CD8-positive, alpha-beta memory T cell (primary cell): Measurements from ENCODE around the gene FOXD2. TPM values are rescaled to one million over a fixed set of nuclear protein-coding genes. Genes with fewer than 3 reads are reported as not detected.
A peak's percentile ranks its signal among the peaks of the same experiment; 100 is the strongest.

ENCODE experiments used
- CTCF ChIA-PET: fragments of 350-600 bp; sonication (Branson Sonifier 250); formaldehyde crosslinking; loops from one replicate; lab custom pipeline; 2021; ENCODE audit warnings: antibody characterized with exemption; lab: Charles Lee
- POLR2A ChIA-PET: fragments of 350-600 bp; sonication (Branson Sonifier 250); formaldehyde crosslinking; loops from one replicate; lab custom pipeline; 2021; ENCODE audit warnings: antibody characterized with exemption; lab: Charles Lee
- DNase-seq, 5 donors: peaks; one replicate each; pipeline versions ENCODE4 v3.0.0 to v3.0.0-alpha.2; 2020 to 2022; ENCODE audit warnings: mixed read lengths in 1 of 5
- H3K27ac ChIP-seq: one replicate; pipeline ENCODE4 v1.7.0; 2013; ENCODE audit warnings: low read depth, mild to moderate bottlenecking, low read length, moderate library complexity
- H3K27me3 ChIP-seq: 2 replicates; pipeline ENCODE4 v1.7.0; 2013; ENCODE audit warnings: low read length, mild to moderate bottlenecking; ENCODE audit not compliant: insufficient read depth, poor library complexity, severe bottlenecking
- H3K36me3 ChIP-seq: 2 replicates; pipeline ENCODE4 v1.7.0; 2013; ENCODE audit warnings: mild to moderate bottlenecking, low read length, moderate library complexity; ENCODE audit not compliant: insufficient read depth
- H3K4me1 ChIP-seq: 2 replicates; pipeline ENCODE4 v1.7.0; 2013; ENCODE audit warnings: mild to moderate bottlenecking, low read length, moderate library complexity; ENCODE audit not compliant: insufficient read depth
- H3K4me3 ChIP-seq: 2 replicates; pipeline ENCODE4 v1.7.0; 2013; ENCODE audit warnings: mild to moderate bottlenecking, low read length
- H3K9me3 ChIP-seq: 2 replicates; pipeline ENCODE4 v1.7.0; 2013; ENCODE audit warnings: mild to moderate bottlenecking, low read length
- H3K27ac Mint-ChIP-seq, 8 donors: one replicate each; pipeline ENCODE4 v1.8.0; 2020 to 2021; ENCODE audit warnings: mixed read lengths in 8 of 8, mild to moderate bottlenecking in 6 of 8, inconsistent platforms in 3 of 8, moderate library complexity in 3 of 8
- H3K27me3 Mint-ChIP-seq, 2 donors: one replicate each; pipeline ENCODE4 v1.8.0; 2020 to 2021; ENCODE audit warnings: mixed read lengths in 2 of 2, mild to moderate bottlenecking in 1 of 2, moderate library complexity in 1 of 2
- H3K36me3 Mint-ChIP-seq, 3 donors: one replicate each; pipeline ENCODE4 v1.8.0; 2020 to 2021; ENCODE audit warnings: mixed read lengths in 3 of 3, inconsistent platforms in 1 of 3, mild to moderate bottlenecking in 1 of 3
- H3K4me1 Mint-ChIP-seq, 3 donors: one replicate each; pipeline ENCODE4 v1.8.0; 2020 to 2021; ENCODE audit warnings: mixed read lengths in 3 of 3, inconsistent platforms in 1 of 3, mild to moderate bottlenecking in 1 of 3
- H3K4me3 Mint-ChIP-seq, 7 donors: one replicate each; pipeline ENCODE4 v1.8.0; 2020 to 2021; ENCODE audit warnings: mixed read lengths in 7 of 7, mild to moderate bottlenecking in 6 of 7, moderate library complexity in 4 of 7, inconsistent platforms in 2 of 7
- H3K9me3 Mint-ChIP-seq, 5 donors: one replicate each; pipeline ENCODE4 v1.8.0; 2020 to 2022; ENCODE audit warnings: mixed read lengths in 5 of 5, mild to moderate bottlenecking in 3 of 5, moderate library complexity in 2 of 5, inconsistent platforms in 1 of 5
- polyA plus RNA-seq: library from polyadenylated mRNA; unstranded; fragments of 300-500 nt; fragmentation: Illumina TruSeq; gene quantifications from one replicate; pipeline ENCODE4 v1.2.3, GENCODE V29; 2021
- total RNA-seq, 2 experiments: library from RNA; stranded (reverse); gene quantifications; one replicate each; pipeline ENCODE4 v1.2.3, GENCODE V29; 2021

Gene FOXD2
- total and polyA plus RNA-seq, 3 experiments from 2014 or later: 0.18 to 0.37 (median 0.22) TPM

DNA sequence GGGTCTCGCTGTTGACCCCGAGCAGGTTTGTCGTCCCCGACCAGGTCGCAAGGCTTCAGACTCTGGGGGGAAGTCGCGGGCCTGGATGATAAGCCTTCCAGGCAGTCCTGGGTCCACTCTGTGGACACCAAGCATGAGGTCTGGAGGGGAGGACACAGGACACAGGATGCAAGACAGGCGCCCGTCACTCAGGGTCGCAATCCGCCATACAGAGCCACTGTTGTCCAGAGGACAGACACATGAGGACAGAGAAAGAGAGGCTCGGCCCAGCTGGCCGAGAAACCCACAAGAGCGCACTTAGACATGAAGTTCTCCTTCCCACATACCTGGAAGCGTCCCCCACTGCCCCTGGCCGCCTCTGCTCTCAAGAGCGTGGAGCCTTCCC is 4.8 kb upstream of the FOXD2 start:
- CTCF ChIA-PET: interaction anchor here (1.0 to 5.9 kb wide), 8 partner anchors 14 to 293 kb away, joined by 3 to 50 read pairs (median 4); no protein-coding TSS in a partner anchor
- Mint-ChIP-seq H3K36me3 (peaks cover 0 to 15% (median 5%) of the 10 kb centered on the region in 3 donors), H3K4me3 (peak overlapping the region in 4 of 7 donors; percentile 9 to 65 (median 20)), H3K27ac (peak overlapping the region in 2 of 8 donors; percentile 29 to 50), H3K9me3 (no peaks in the 10 kb centered on the region), H3K4me1 (peaks cover 36 to 56% (median 45%) of the 10 kb centered on the region in 3 donors), H3K27me3 (peaks cover 0 to 6% of the 10 kb centered on the region in 2 donors)
- H3K27me3 ChIP-seq: no peaks in the 10 kb centered on the region
- H3K4me1 ChIP-seq: peaks cover 31% of the 10 kb centered on the region
- POLR2A ChIA-PET: no interaction called here
- no peak for DNase-seq
- no peak overlapping the region for H3K27ac ChIP-seq
- H3K4me3 ChIP-seq: no peak overlapping the region
- no peaks in the 10 kb centered on the region for H3K9me3 ChIP-seq
- no peaks in the 10 kb centered on the region for H3K36me3 ChIP-seq

GRCh38 chr1:47433477-47434050 is 4.3 kb upstream of the FOXD2 start:
- no peaks in the 10 kb centered on the region for H3K36me3 ChIP-seq
- Mint-ChIP-seq H3K4me1 (peaks cover 36 to 58% (median 45%) of the 10 kb centered on the region in 3 donors), H3K36me3 (peaks cover 0 to 15% (median 3%) of the 10 kb centered on the region in 3 donors), H3K9me3 (no peaks in the 10 kb centered on the region), H3K4me3 (peak overlapping the region in 3 of 7 donors; percentile 21 to 65 (median 41)), H3K27me3 (peaks cover 0 to 8% of the 10 kb centered on the region in 2 donors), H3K27ac (peak overlapping the region in 1 of 8 donors; percentile 50)
- no peak overlapping the region for H3K27ac ChIP-seq
- H3K4me1 ChIP-seq: peaks cover 31% of the 10 kb centered on the region
- CTCF ChIA-PET: interaction anchor here (0.6 to 5.9 kb wide), 5 partner anchors 15 to 293 kb away, joined by 3 to 50 read pairs (median 4); no protein-coding TSS in a partner anchor
- H3K4me3 ChIP-seq: no peak overlapping the region
- POLR2A ChIA-PET: no interaction called here
- DNase-seq: no peak
- no peaks in the 10 kb centered on the region for H3K27me3 ChIP-seq
- no peaks in the 10 kb centered on the region for H3K9me3 ChIP-seq

GRCh38 chr1:47434051-47434842 is 3.6 kb upstream of the FOXD2 start:
- Histone ChIP-seq H3K27me3 (no peaks in the 10 kb centered on the region), H3K9me3 (no peaks in the 10 kb centered on the region), H3K27ac (no peak overlapping the region), H3K36me3 (no peaks in the 10 kb centered on the region), H3K4me3 (no peak overlapping the region), H3K4me1 (peaks cover 31% of the 10 kb centered on the region)
- Mint-ChIP-seq H3K36me3 (peaks cover 0 to 15% (median 3%) of the 10 kb centered on the region in 3 donors), H3K9me3 (no peaks in the 10 kb centered on the region), H3K4me3 (peak overlapping the region in 3 of 7 donors; percentile 21 to 94 (median 41)), H3K27ac (no peak overlapping the region), H3K4me1 (peaks cover 36 to 59% (median 45%) of the 10 kb centered on the region in 3 donors), H3K27me3 (peaks cover 0 to 8% of the 10 kb centered on the region in 2 donors)
- DNase-seq: no peak
- ChIA-PET CTCF (interaction anchor here (0.6 to 5.9 kb wide), 7 partner anchors 14 to 292 kb away, joined by 3 to 50 read pairs (median 4); no protein-coding TSS in a partner anchor), POLR2A (no interaction called here)

DNA sequence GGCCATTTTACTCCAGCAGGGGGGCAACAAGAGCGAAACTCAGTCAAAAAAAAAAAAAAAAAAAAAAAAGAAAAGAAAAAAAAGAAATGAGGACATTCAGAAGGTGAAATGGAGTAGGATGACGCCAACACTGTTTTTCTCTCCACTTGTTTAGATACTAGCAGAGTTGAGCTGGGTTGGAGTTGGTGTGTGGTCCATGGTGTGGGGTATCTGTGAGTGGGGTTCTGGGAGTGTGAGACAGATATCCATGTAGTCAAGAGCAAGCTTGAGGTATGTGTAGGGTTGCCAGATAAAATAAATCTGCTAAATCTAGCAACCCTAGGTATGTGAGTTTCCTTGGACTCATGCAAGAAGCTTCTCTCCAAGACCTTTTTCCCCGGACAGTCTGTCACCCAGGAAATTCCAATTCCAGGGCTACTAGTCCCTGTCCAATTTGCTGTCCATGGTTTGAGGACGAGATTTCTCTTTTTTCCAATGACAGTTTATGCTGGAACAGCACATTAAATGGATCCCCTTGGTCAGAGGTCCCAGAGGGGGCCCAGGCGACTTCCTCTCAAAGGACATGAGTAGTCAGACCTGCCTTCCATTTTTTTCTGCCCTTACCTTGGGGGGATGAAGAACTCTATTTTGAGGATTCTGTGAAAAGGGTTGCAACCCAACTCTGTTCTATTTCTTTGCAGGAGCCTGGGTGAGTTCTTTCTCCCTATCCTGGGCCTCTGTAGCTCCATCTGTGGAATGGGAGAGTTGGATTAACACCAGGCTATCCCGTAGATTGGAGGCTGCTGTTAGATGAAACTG is 2.1 kb upstream of the FOXD2 start:
- H3K36me3 ChIP-seq: no peaks in the 10 kb centered on the region
- Mint-ChIP-seq H3K4me1 (peaks cover 36 to 64% (median 45%) of the 10 kb centered on the region in 3 donors), H3K27me3 (peaks cover 0 to 8% of the 10 kb centered on the region in 2 donors), H3K9me3 (no peaks in the 10 kb centered on the region), H3K27ac (peak overlapping the region in 7 of 8 donors; percentile 37 to 92 (median 90)), H3K36me3 (peaks cover 0 to 15% (median 3%) of the 10 kb centered on the region in 3 donors), H3K4me3 (peak overlapping the region; percentile 89 to 96 (median 92))
- H3K4me3 ChIP-seq: no peak overlapping the region
- peaks cover 31% of the 10 kb centered on the region for H3K4me1 ChIP-seq
- DNase-seq: no peak
- POLR2A ChIA-PET: no interaction called here
- CTCF ChIA-PET: interaction anchor here (0.7 to 5.9 kb wide), 21 partner anchors 7 to 291 kb away, joined by 3 to 50 read pairs (median 5); partner anchors contain the start of genes CMPK1 and STIL
- no peaks in the 10 kb centered on the region for H3K9me3 ChIP-seq
- peaks cover 3% of the 10 kb centered on the region for H3K27me3 ChIP-seq
- no peak overlapping the region for H3K27ac ChIP-seq

DNA sequence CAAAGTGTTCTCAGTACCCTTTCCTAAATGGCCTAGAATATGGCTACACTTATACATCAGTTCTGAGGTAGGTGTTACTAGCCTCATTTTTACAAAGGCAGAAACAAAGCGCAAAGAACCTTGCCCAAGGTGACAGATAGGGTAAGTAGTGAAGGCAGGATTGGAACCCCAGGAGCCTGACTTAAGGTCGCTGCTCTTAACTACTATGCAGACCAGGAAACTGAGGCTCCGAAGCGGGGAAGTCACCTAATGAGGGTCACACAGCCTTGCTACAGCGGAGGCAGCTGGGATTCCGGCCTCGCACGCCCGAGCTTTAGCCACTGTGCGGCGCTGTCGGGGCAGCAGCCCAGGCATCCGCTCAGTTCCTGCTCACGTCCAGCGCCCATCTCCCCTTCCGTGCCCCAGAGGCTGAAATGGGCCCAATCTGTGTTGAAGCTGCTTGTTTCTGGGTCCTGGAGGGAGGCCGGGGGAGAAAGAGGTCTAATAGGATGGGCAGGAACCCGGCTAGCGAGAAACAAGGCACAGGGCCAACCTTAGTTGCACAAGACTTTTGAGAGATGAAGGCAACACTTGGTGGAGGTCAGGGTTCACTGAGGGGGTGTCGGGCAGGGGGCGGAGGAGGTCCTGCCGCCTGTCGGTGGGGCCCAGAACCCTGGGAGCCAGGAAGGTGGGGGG is 1.4 kb upstream of the FOXD2 start:
- Mint-ChIP-seq H3K27ac (peak overlapping the region; percentile 82 to 97 (median 90)), H3K4me1 (peaks cover 32 to 58% (median 39%) of the 10 kb centered on the region in 3 donors), H3K9me3 (no peaks in the 10 kb centered on the region), H3K36me3 (peaks cover 0 to 13% (median 0%) of the 10 kb centered on the region in 3 donors), H3K27me3 (peaks cover 0 to 8% of the 10 kb centered on the region in 2 donors), H3K4me3 (peak overlapping the region; percentile 89 to 96 (median 92))
- Histone ChIP-seq H3K27me3 (peaks cover 6% of the 10 kb centered on the region), H3K4me1 (peaks cover 30% of the 10 kb centered on the region), H3K4me3 (peak overlapping the region; percentile 62), H3K9me3 (no peaks in the 10 kb centered on the region), H3K27ac (peak overlapping the region; percentile 72), H3K36me3 (no peaks in the 10 kb centered on the region)
- POLR2A ChIA-PET: no interaction called here
- peak; percentile 63 to 78 (median 66) for DNase-seq
- CTCF ChIA-PET: interaction anchor here (1.0 to 5.9 kb wide), 20 partner anchors 8 to 290 kb away, joined by 3 to 50 read pairs (median 6); partner anchors contain the start of genes CMPK1 and STIL

- DNase-seq: no peak
- no peaks in the 10 kb centered on the region for H3K9me3 Mint-ChIP-seq
- no peaks in the 10 kb centered on the region for H3K36me3 ChIP-seq
- peaks cover 24% of the 10 kb centered on the region for H3K4me1 ChIP-seq
- peaks cover 0 to 8% of the 10 kb centered on the region in 2 donors for H3K27me3 Mint-ChIP-seq
- H3K4me1 Mint-ChIP-seq: peaks cover 32 to 53% (median 38%) of the 10 kb centered on the region in 3 donors
- no peaks in the 10 kb centered on the region for H3K9me3 ChIP-seq
- POLR2A ChIA-PET: interaction anchor here (0.8 to 1.0 kb wide), 2 partner anchors 103 to 258 kb away, joined by 3 to 4 read pairs; partner anchors contain the start of gene CMPK1
- H3K4me3 Mint-ChIP-seq: peak overlapping the region; percentile 89 to 96 (median 92)
- H3K27me3 ChIP-seq: peaks cover 12% of the 10 kb centered on the region
- H3K36me3 Mint-ChIP-seq: peaks cover 0 to 13% (median 0%) of the 10 kb centered on the region in 3 donors
- peak overlapping the region; percentile 62 for H3K4me3 ChIP-seq
- peak overlapping the region; percentile 72 for H3K27ac ChIP-seq
- peak overlapping the region; percentile 82 to 97 (median 90) for H3K27ac Mint-ChIP-seq
- CTCF ChIA-PET: interaction anchor here (0.7 to 5.9 kb wide), 43 partner anchors 8 to 319 kb away, joined by 3 to 50 read pairs (median 5); partner anchors contain the start of genes CMPK1 and STIL
These were observed 831 bp upstream of the FOXD2 start for GRCh38 chr1:47436979-47437446.
